ENCODE measurements around the gene ALG14.

ALG14 gene

GRCh38 chr1:95018602-95019369 is 54.0 kb downstream of the ALG14 start (continued):
- TF ChIP-seq ZNF37A (tag by site-specific recombination; IDR thresholded peaks at IDR 0.05) (no peak), FEZF1 (tag by site-specific recombination; IDR thresholded peaks at IDR 0.05) (no peak), ZSCAN23 (tag by site-specific recombination; IDR thresholded peaks at IDR 0.05) (no peak), ZBTB6 (tag by site-specific recombination; IDR thresholded peaks at IDR 0.05) (no peak), OVOL3 (tag by site-specific recombination; IDR thresholded peaks at IDR 0.05) (no peak), KLF17 (tag by site-specific recombination; IDR thresholded peaks at IDR 0.05) (no peak), CTCF (tag by site-specific recombination; IDR thresholded peaks at IDR 0.05) (no peak), GLI2 (tag by site-specific recombination; IDR thresholded peaks at IDR 0.05; ENCODE audit: borderline replicate concordance, low read depth) (no peak), ZNF645 (tag by site-specific recombination; IDR thresholded peaks at IDR 0.05) (no peak), ZNF169 (tag by site-specific recombination; IDR thresholded peaks at IDR 0.05) (no peak), ZSCAN4 (tag by site-specific recombination; IDR thresholded peaks at IDR 0.05) (no peak), EGR2 (tag by site-specific recombination; IDR thresholded peaks at IDR 0.05; ENCODE audit: low read depth) (no peak), SCRT1 (tag by site-specific recombination; IDR thresholded peaks at IDR 0.05; ENCODE audit: borderline replicate concordance) (peak; percentile 26; the same call in 1 of the 2 replicates), ZNF398 (tag by site-specific recombination; IDR thresholded peaks at IDR 0.05) (no peak), ZNF362 (tag by site-specific recombination; IDR thresholded peaks at IDR 0.05) (no peak), ZNF280D (tag by site-specific recombination; IDR thresholded peaks at IDR 0.05) (no peak), ZNF558 (tag by site-specific recombination; IDR thresholded peaks at IDR 0.05) (no peak), ZBTB48 (tag by site-specific recombination; IDR thresholded peaks at IDR 0.05) (no peak), ZNF311 (tag by site-specific recombination; IDR thresholded peaks at IDR 0.05; ENCODE audit: borderline replicate concordance) (no peak), ZNF10 (tag by site-specific recombination; IDR thresholded peaks at IDR 0.05) (no peak)

Data from HEK293 (cell line).